Right renal pelvis (tissue), 4 donors: ENCODE measurements around the gene MFAP3L. TPM values are rescaled to one million over a fixed set of nuclear protein-coding genes. Genes with fewer than 3 reads are reported as not detected.
"Not testable (repeated sequence)": the region's sequence is repeated elsewhere in the genome, so short reads cannot be mapped to it uniquely, and the experiment has no call there.

ENCODE experiments used
- DNase-seq, 4 donors: peaks; one replicate each; pipeline ENCODE4 v3.0.0-alpha.2; 2013; ENCODE audit warnings: low read depth in 4 of 4, low spot score in 3 of 4, missing footprints in 1 of 4
- polyA plus RNA-seq, 4 donors: library from polyadenylated mRNA; unstranded; fragments of 120-200 nt; gene quantifications; one replicate each; pipeline ENCODE4 v1.2.1, GENCODE V29; 2013; ENCODE audit not compliant: insufficient read length in 4 of 4

MFAP3L gene
- polyA plus RNA-seq = 10 to 100 TPM; 16.4 to 26.1 (median 22.8) TPM

DNA sequence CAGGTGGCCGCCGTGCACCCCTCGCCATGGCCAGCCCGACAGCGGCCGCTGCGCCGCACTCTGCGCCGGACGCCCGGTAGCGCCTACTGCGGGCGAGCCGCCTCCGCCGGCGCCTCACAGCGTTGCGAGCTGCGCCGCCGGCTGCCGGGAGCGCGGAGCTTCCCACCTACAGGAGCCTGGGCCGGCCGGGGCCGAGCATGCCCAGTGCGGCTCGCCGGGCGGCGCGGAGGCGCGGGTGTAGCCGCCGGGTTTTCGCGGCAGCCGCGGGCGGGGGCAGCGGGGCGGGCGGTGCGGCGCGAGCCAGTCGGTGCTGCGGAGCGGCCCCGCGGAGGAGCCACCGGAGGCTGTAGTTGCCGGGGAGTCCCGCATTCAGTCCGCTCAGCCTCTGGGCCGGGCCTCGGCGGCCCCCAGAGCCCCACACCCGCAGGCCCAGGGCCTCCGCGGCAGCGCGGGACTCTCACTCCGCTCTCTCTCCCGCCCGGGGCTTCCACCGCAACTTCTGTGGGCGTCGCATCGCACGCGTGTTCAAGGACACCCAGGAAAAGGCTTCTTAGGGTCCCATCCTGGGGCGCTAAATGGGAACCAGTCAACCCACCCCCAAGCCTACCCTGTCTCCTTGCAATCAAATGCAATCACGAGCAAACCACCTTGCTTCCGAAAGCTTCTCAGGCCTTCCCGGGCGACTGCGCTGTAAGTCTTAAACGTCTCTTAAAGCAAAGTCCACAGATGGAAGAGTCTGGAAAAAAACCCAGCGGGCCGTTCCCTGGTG, at the start of gene MFAP3L:
MFAP3L (minus strand) TSS at position 143 of the 769 bp plus-strand sequence. CDS start 20,518 bp downstream, outside the sequence.
- DNase-seq = peak; percentile 73 to 76 (median 75)

GRCh38 chr4:170071196-170071595, 45.0 kb upstream of the MFAP3L start:
- DNase-seq = no peak

- DNase-seq = no peak
Observed at GRCh38 chr4:170068438-170069128, 42.4 kb upstream of the MFAP3L start.

GRCh38 chr4:170059421-170059820, 33.2 kb upstream of the MFAP3L start:
- no peak for DNase-seq

- DNase-seq = no peak
Observed at GRCh38 chr4:170058826-170059225, 32.6 kb upstream of the MFAP3L start.

DNA sequence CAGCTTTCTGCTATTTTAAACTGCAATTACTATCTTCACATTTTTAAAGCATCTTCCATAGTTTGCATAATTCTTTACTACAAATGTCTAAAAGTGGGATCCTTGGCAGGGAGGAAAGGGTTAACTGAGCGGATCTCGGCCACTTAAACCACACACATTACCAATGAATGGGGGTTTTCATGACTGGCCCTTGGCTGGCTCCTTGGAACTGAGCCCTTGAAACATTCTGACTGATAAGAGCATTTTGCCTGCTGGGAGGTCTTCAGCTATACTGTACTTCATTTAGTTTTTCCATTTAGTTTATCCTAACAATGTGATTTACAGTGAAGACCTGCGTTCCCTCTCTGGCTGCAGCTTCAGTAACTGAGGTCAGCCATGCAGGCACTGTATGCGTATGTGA, 31.7 kb upstream of the MFAP3L start:
- no peak for DNase-seq

DNA sequence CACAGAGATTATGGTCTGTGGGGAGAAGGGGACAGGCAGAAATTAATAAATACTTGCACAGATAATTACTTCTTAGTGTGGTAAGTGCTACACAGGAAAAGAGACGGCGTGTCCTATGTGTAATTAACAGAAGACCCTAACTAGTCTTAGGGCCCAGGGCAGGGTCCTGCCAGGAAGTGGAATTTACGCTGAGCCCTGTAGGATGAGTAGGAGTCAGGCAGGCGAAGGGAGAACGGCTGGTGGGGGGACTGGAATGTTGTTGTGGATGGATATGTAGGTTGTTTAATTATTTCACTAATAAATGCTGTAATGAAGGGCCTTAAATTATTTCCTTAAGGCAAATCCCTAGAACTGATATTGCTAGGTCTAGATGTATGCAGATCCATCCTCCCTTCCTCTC, 26.7 kb upstream of the MFAP3L start:
- no peak for DNase-seq

GRCh38 chr4:170051402-170051801, 25.2 kb upstream of the MFAP3L start:
- DNase-seq = no peak

GRCh38 chr4:170049766-170050165, 23.6 kb upstream of the MFAP3L start:
- no peak for DNase-seq

GRCh38 chr4:170047771-170048354, 21.7 kb upstream of the MFAP3L start:
- peak; percentile 42 to 58 (median 48) for DNase-seq

DNA sequence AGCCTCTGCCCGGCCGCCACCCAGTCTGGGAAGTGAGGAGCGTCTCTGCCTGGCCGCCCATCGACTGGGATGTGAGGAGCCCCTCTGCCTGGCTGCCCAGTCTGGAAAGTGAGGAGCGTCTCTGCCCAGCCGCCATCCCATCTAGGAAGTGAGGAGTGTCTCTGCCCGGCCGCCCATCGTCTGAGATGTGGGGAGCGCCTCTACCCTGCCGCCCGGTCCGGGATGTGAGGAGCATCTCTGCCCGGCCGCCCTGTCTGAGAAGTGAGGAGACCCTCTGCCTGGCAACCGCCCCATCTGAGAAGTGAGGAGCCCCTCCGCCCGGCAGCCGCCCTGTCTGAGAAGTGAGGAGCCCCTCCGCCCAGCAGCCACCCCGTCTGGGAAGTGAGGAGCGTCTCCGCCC, 20.0 kb upstream of the MFAP3L start:
- DNase-seq = not testable (repeated sequence)

GRCh38 chr4:170040031-170040680, 14.0 kb upstream of the MFAP3L start:
- DNase-seq = no peak

- DNase-seq = no peak
Observed at GRCh38 chr4:170038769-170039168, 12.6 kb upstream of the MFAP3L start.

DNA sequence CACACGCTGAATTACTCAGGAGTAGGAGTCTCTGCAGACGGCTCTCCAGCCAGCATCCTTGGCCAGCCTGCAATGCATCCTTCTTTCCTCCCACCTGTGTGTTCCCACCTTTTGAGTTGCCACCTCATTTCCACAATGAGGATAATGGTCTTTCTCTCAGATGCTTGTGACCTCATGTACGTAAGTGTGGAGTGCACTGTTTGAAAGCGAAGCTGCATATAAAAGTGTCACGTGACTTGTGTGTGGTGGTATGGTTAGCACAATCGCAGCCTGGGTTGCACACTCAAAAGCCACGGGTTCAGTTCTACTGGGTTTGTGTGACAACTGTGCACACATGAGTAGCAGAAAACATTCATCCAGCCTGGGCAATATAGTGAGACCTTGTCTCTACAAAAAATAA, 12.0 kb upstream of the MFAP3L start:
- no peak for DNase-seq

DNA sequence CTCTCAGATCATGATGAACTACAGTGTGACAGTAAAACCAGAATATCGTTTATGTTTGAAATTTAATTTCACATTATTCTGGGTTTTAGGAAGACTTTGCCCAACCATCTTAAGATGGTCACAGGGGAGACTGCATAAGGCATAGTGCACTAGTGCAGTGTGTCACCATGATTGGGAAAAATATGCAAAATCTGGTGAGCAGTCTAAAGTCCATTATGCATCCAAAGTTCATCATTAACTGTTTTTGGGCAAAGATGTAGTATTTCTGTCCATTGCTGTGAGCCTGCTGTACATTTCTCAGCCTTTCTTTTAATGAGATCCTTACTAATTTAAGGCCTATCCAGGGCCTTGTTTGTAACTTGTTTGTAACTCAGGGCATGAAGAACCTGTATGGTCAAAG, 11.3 kb upstream of the MFAP3L start:
- DNase-seq = no peak

GRCh38 chr4:170035845-170036244, 9.7 kb upstream of the MFAP3L start:
- DNase-seq = no peak

GRCh38 chr4:170035231-170035630, 9.0 kb upstream of the MFAP3L start:
- no peak for DNase-seq

GRCh38 chr4:170033999-170034398, 7.8 kb upstream of the MFAP3L start:
- DNase-seq = no peak

- DNase-seq = no peak
Observed at GRCh38 chr4:170030121-170030520, 3.9 kb upstream of the MFAP3L start.

DNA sequence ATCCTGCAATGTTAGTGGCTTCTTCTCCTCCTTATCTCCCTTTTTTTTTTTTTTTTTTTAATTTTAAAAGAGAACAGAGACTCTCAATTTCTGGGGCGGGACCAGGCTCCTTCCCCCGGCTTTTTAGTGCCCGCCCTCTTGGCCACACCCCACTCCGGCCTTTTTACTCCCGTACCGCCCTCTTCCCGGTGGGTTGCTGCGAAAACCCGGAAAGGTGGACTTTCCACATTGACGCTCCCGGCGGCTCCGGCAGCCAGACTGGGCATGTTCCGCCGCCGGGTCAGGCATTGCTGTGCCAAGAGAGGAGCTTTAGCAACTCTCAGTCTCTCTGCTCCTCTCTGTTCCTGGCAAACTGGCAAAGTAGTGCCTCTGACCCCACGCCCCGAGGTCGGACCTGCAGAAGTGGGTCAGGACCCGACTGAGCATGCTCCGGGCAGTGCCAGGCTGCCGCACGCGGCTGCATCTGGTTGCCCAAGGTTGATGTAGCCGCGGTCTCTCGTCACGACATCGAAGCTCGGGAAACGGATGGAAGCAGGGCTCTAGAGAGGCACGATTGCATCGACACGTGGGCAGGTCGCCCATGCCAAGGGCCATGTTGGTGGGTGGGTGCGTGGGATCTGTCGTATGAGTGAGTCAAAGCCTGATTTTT, 1.1 kb upstream of the MFAP3L start:
- peak; percentile 92 to 96 (median 94) for DNase-seq
